GM19468 (cell line): ENCODE data around the gene B9D2.
A peak's percentile ranks its signal among the peaks of the same experiment; 100 is the strongest.
"Not testable (repeated sequence)": the region's sequence is repeated elsewhere in the genome, so short reads cannot be mapped to it uniquely, and the experiment has no call there.

Source experiments
- ATAC-seq: cut with Tn5 transposase; IDR thresholded peaks from one replicate; pipeline ENCODE4 v1.9.1; 2021; ENCODE audit warnings: mild to moderate bottlenecking, moderate library complexity, moderate number of reproducible peaks; ENCODE audit not compliant: unreplicated experiment; ENCODE audit errors: extremely low read depth

Gene B9D2

GRCh38 chr19:41392775-41393174 lies 28.8 kb upstream of the B9D2 start:
- no peak for ATAC-seq

GRCh38 chr19:41391618-41392017 lies 27.7 kb upstream of the B9D2 start:
- ATAC-seq = no peak

GRCh38 chr19:41386442-41386841 lies 22.5 kb upstream of the B9D2 start:
- ATAC-seq = no peak

GRCh38 chr19:41384351-41384750 lies 20.4 kb upstream of the B9D2 start:
- ATAC-seq = no peak

GRCh38 chr19:41381536-41381935 lies 17.6 kb upstream of the B9D2 start:
- not testable (repeated sequence) for ATAC-seq

- ATAC-seq = peak; percentile 33
These were observed 14.2 kb upstream of the B9D2 start for GRCh38 chr19:41377977-41378709.

- no peak for ATAC-seq
These were observed 13.0 kb upstream of the B9D2 start for GRCh38 chr19:41376998-41377365.

GRCh38 chr19:41376241-41376997 lies 12.5 kb upstream of the B9D2 start, which contains the start of gene TMEM91:
TSS of gene TMEM91 (plus strand) at chr19:41376533. CDS start at chr19:41378310, 1,777 bp downstream.
- no peak for ATAC-seq

GRCh38 chr19:41373993-41374392 lies 10.0 kb upstream of the B9D2 start:
- ATAC-seq = no peak

- ATAC-seq = no peak
These were observed 8.6 kb upstream of the B9D2 start for GRCh38 chr19:41372501-41372900.

- ATAC-seq = no peak
These were observed 7.6 kb upstream of the B9D2 start for GRCh38 chr19:41371541-41371940.

- ATAC-seq = not testable (repeated sequence)
These were observed 7.2 kb upstream of the B9D2 start for GRCh38 chr19:41371119-41371518.

GRCh38 chr19:41369769-41370168 lies 5.8 kb upstream of the B9D2 start:
- ATAC-seq = no peak

GRCh38 chr19:41367848-41368301 lies 3.9 kb upstream of the B9D2 start:
- no peak for ATAC-seq

- no peak for ATAC-seq
These were observed 2.1 kb upstream of the B9D2 start for GRCh38 chr19:41366089-41366488.

GRCh38 chr19:41364524-41365391 lies 809 bp upstream of the B9D2 start:
- no peak for ATAC-seq

- no peak for ATAC-seq
These were observed 587 bp downstream of the B9D2 start for GRCh38 chr19:41363371-41363752.

GRCh38 chr19:41362143-41362847 lies 1.7 kb downstream of the B9D2 start:
- ATAC-seq = no peak

GRCh38 chr19:41359741-41360140 lies 4.2 kb downstream of the B9D2 start:
- ATAC-seq = no peak

GRCh38 chr19:41357746-41358145 lies 6.2 kb downstream of the B9D2 start:
- ATAC-seq = no peak
